GM21786 (cell line): ENCODE data around the gene MRAP.
"Not testable (repeated sequence)": the region's sequence is repeated elsewhere in the genome, so short reads cannot be mapped to it uniquely, and the experiment has no call there.

Source experiments
- ATAC-seq: cut with Tn5 transposase; IDR thresholded peaks from one replicate; pipeline ENCODE4 v1.9.1; 2021; ENCODE audit not compliant: unreplicated experiment

Gene MRAP

DNA sequence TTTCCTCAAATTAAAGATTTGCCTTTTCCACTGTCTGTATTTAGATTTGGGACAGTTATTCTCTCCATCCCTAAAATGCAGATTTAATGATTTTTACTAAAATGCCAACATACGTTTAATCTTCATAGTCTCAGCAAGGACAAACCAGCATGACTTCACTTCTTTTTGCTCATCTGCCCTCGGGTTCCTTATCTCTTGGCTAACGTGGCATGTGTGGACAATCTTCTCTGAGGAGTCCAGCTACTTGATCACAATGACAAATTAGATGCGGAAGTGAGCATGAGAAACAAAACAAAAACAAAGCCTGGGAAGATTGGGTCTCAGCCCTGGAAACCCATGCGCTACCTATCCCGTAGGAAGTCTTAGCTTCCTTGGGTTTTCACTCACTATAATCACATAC, 1.0 kb downstream of the MRAP start:
- ATAC-seq: no peak

DNA sequence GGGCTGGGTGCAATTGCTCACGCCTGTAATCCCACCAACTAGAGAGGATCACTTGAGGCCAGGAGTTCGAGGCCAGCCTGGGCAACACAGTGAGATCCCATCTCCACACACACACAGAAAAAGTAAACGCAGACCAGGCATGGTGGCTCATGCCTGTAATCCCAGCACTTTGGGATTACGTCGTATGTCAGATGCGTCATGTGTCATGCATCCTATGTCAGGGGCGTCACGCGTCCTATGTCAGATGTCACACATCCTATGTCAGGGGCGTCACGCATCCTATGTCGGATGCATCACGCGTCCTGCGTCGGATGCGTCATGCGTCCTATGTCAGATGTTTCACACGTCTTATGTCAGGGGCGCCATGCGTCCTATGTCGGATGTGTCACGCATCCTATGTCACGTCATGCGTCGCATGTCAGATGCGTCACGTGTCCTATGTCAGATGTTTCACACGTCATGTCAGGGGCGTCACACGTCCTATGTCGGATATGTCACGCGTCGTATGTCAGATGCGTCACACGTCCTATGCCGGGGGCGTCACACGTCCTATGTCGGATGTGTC, 1.5 kb downstream of the MRAP start:
- no peak for ATAC-seq

DNA sequence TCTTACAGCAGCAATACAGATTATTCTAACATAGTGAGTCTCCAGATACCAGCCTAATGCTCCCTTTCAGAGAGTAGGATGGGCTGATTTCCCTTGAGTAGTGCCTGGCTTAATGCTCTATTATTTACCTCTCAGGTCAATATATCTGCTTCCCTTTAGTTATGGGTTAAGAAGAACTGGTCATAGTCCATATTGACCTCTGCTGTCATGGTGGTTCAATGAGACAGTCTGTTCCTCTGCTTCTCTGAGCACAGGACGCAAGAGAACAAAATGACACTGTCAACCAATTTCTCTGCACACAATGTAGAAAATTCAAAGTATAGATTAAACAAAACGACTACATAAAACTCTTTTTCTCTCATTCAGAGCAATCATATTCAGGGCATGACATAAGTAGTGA, 2.9 kb downstream of the MRAP start:
- ATAC-seq: no peak

DNA sequence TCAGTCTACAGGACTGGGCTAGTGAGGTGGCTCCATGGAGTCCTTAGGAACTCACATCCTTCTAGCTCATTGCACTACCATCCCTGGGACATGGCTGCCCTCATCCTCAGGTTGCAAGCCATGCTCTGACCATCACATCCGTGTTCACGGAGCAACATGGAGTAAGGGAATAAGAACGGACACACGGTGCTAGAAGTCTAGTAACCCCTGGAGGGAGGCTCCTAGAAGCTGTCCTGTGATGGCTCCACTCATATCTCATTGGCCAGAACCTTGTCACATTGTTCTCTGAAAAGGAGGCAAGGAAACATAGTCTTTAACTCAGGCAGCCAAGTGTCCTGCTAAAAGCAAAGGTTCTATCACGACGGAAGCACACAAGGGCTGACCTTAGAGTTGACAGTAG, 3.9 kb downstream of the MRAP start:
- ATAC-seq: no peak

DNA sequence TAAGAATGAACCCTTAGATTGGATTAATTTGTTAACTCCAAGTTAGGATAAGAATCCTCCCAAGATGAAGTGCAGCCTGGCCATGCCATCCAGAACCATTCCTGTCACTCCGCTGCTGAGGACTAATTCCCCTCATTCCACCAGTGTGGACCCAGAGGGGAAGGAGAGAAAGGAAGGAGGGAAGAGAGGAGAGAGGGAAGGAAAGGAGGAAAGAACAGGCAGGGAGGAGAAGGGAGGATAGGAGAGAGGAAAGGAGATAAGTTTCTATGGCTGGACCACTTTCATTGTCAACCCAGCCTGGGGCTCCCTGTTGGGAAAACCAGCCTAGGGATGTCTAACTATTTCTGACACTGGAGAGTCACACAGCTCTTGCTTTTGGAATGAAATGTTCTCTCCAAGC, 4.7 kb downstream of the MRAP start:
- no peak for ATAC-seq

DNA sequence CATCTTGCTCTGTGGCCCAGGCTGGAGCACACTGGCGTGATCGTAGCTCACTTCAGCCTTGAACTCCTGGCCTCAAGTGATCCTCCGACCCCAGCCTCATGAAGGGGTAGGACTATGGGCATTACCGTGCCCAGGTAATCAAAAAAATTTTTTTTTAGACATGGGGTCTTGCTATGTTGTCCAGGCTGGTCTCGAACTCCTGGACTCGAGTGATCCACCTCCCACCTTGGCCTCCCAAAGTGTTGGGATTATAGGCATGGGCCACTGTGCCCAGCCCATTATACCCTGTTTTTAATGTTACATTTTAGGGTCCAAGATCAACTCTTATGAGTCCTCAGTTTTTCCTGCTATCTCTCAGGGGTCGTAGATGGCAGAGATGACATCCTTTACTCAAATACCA, 6.3 kb downstream of the MRAP start:
- no peak for ATAC-seq

DNA sequence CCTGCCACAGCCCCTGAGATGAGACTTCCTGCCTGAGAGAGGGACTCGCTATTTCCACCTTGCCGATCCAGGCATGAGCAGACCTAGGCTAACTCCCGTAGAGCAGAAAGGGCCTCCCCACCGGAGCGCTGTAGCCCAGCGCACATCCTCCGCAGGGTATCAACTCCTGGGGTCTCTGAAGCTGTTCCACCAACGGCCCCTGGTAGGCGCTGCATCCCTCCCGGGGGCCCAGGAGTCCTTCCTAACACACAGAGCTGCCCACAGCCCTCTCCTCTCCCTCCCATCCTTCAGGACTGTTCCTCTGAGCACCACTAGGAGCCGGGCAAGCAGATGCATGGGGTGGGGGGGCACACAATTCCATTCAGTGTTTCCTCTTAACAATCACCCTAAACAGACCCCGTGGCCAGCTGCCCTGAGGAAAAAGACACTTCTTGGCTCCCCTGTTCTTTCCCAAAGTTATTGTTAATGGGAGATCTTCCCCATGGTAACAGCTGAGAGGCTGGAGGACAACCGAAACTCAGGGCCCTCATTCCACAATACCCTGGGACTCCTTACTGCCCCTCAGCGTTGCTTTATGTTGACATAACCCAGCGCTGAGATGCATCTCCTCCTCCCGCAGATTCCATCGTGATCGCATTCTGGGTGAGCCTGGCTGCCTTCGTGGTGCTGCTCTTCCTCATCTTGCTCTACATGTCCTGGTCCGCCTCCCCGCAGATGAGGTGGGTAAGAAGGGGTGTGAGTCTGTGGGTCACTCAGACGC, 7.5 kb downstream of the MRAP start:
- ATAC-seq: no peak

DNA sequence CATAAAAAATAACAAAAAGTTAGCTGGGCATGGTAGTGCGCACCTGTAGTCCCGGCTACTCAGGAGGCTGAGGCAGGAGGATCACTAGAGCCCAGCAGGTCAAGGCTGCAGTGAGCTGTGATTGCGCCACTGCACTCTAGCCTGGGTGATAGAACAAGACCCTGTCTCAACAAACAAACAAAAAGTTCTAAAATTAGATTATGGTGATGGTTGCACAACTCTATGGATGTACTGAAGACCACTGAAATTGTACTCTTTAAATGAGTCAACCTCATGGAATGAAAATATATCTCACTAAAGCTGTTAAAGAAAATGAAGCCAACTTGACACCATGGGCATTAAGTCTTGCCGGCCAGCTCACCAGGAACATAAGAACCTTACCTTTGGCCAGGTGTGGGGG, 9.1 kb downstream of the MRAP start:
- no peak for ATAC-seq

DNA sequence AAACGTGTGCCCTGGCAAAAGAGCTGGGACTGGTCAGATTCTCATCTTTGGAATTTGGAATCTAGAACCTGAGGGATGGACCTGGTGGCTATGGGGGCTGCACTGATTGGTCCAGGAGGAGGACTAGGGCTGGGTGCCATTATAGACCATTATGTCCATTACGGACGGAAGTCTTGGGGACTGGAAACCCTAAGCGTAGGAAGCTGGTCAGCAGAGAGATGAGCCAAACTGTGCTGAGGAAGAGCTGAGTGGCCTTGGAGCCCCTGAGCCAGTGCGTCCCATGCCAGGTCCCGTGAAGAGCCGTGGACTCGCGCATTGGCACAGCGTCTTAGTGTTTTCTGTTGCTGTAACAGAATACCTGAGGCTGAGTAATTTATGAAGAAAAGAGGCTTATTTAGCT, 10.0 kb downstream of the MRAP start:
- no peak for ATAC-seq

DNA sequence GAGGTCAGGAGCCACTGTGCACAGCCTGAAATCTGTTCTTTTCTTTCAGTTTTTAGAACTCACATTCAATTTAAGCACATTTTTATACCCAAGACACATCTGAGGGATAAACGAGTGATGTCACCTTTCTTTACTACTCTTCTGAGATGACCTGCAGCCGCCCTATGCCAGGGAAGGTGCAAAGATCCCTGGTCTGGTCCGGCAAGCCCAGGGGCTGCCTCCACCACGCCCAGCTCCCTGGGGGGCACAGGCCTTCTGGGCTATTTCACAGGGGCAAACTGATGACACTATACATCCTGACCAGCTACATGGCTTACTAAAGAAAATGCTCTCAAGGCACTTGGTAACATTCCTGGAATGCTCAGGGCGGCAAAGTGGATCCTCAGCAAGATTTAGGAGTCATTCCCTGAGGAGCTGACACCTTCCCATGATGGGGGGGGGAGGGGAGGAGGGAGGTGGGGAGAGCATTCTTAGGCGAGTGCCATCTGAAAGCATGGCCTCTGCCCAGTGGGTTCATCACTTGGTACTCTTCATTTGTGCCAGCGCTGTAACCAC, 11.3 kb downstream of the MRAP start:
- ATAC-seq: no peak

DNA sequence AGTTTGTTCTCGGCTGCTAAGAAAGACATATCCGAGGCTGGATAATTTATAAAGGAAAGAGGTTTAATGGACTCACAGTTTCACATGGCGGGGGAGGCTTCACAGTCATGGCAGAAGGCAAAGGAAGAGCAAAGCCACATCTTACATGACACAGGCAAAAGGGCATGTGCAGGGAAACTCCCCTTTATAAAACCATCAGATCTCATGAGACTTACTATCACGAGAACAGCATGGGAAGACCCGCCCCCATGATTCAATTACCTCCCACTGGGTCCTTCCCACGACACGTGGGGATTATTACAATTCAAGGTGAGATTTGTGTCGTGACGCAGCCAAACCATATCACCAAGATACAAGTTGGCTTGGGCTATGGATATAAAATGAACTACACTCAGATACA, 12.3 kb downstream of the MRAP start:
- not testable (repeated sequence) for ATAC-seq

DNA sequence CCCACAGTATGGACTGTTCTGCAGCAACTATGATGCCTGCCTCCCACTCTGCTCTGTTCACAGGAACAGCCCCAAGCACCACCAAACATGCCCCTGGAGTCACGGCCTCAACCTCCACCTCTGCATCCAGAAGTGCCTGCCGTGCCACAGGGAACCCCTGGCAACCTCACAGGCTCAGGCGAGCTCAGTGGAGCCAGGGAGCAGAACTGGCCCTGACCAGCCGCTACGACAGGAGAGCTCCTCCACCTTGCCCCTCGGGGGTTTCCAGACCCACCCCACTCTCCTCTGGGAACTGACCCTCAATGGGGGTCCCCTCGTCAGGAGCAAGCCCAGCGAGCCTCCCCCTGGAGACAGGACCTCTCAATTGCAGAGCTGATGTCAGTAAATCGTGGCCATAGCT, 13.0 kb downstream of the MRAP start:
- no peak for ATAC-seq

DNA sequence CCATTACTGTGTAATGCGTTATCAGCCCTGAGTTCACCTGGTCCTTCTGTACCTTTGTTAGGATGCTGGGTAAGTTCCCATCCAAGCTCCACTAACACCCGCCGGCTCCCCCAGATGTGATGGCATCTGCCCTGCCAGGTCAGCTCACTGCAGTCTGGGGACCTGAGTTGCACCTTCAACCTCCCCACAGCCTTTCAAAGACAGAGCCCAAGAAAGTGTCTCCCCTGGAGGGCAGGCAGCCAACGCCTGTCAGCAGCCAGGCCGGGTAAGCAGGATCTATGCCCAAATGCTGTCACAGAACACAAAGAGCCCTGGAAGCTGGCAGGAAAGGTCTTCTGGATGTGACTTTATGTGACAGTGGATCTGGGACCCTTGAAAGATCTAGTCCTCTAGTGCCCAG, 13.7 kb downstream of the MRAP start:
- ATAC-seq: no peak

DNA sequence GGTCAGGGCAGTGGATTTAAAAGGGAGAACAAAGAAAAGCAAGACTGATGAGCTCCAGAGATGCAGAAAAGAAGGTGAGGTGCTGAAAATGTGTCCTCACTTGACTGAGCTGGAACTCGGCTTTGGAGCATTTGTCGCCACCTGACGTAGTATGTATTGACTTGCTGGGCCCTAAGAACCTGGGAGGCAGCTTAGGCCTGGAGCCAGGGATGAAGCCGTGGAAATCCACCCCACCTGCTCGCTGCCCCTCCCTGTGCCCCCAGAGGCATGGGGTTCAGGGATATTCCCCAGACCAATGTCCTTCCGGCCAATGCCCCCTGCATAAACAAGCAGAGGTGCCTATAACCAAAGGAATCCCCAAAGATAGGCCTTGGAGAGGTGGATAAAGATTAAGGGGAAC, 14.3 kb downstream of the MRAP start:
- ATAC-seq: no peak

DNA sequence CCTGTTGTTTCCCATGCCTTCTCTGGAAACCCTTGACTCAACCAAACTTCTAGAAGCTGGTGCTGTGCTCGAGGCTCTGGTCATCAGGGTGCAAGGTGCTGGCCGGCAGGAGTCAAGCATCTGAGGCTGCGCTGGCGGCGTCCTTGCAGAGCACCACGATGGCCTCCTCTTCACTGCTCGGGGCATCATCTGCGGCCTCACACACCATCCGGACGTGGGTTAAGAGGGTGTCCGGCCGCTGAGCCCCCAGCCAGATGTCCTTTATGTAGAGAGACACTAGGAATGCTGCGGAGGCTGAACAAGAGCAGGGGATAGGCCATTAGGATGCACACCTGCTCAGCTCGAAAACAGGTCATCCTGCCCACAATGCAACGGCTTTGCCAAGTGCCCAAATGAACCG, 16.2 kb downstream of the MRAP start:
- ATAC-seq: no peak

DNA sequence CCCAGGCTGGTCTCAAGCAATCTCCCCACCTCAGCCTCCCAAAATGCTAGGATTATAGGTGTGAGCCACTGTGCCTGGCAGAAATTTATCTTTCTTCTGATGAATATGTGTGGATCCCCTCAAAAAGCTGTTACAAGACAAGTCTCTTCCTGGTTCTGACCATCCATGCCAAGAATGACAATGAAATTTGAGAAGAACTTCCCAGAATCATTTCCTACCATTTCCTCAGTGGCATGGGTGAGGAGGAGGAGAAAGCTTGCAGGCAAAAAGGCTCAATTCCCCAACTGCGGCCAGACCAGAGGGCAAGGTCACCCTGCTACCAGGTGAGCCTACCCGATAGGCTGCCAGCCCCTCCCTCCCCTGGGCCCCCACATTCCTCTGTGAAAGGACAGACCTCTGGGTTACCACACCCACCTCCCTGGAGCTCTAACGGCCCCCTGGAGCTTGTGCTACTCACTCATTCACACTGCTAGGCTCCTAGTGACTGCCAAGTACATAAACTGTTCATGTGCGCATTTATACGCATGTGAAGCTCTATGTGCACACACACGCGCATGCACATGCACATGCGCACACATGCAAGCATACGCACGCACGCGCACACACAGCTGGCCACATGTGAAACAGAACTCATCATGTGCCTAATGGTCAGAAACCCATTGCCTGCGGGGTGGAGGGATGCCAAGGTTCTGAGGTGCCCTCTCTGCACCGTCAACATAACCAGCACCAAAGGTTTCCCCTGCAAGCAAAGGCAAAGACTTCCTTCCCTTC, 17.0 kb downstream of the MRAP start:
- no peak for ATAC-seq

DNA sequence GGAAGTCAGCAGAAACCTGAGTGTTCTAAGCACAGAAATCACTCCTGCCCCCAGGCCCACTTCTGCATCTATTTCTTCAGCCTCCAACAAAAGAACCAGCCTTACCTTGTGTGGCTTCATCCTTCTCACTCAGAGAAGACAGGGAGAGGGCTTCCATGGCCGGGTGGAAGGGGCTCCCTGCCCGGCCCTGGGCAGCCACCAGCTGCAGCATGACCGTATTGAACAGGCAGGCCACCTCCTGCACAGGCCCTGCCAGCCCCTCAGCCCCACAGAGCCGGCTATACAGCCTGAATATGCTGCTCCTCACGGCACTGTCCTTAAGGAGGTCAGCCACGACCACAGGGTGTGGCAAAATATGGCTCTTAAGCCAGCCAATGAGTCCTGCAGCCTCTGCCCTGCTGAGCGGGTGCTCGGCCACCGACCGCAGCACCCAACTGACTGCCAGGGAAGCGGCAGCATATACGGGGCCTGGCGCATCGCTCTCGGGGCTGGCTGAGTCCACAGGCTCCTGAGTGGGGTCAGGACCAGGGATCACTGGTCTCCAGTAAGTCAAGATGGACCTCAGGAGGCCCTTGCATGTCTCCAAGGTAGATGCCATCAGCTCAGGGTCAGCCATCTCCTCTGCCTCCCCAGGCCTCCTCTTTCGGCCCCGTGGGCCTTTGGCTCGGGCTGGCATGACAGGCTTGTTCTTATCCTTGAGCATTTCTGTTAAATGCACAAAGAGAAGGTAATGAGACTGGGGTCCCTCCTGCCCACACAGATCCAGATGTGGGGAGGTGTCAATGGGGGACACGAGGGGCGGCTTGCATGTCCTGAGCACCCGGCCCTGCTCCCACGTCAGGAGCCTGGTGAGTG, 17.9 kb downstream of the MRAP start:
- no peak for ATAC-seq

DNA sequence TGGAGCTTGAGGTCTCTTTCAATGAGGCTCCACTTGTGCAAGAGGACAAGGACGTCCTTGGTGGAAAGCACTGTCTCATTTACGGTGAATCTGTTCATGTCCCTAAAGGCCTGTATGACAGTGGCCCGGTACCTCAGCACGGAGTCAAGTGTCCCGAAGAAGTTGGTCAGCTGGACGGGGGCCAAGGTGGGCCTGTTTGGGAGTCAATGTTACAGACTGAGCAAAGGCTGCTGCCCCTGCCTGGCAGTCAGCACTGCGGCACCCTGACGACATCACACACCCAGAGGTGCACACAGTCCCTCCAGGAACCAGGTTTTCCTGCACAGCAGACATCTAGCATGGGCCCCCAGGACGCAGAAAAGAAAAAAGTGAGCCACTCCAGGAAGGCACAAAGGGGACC, 19.1 kb downstream of the MRAP start:
- ATAC-seq: no peak

DNA sequence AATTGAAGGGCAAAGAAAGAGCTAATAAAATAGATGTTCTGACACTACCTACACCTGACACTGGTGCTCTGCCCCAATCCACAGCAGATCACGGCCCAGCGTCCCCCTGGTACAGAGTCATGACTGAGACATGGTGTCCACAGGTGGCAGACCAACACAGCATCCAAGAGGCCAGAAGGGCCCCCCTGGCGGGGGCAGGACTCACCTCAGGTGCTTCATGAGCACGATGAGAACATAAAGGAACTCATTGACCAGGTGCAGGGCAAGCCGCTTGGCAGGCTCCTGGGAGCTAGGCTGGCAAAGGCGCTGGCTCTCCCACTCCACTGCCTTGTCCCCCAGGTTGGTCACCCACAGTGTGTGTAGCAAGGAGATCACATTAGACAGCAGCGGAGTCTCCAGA, 20.4 kb downstream of the MRAP start:
- ATAC-seq: no peak

DNA sequence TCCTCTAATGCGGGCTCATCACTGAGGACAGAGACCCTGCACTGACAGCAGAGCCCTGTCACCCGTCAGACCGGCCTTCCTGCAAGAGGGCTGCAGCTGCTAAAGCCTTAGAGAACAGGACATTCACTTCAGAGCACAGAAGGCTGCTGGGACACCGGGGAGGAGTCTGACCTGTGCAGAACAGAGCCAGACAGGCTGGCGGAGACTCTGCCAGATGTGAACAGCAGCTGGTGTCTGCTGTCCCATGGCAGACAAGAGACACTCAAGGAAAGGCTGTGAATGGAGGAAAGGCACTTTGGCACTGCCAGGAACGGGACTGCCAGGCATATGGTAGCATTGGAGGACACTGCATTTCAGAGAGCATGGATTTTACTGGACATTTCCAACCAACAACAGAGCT, 21.4 kb downstream of the MRAP start:
- no peak for ATAC-seq

DNA sequence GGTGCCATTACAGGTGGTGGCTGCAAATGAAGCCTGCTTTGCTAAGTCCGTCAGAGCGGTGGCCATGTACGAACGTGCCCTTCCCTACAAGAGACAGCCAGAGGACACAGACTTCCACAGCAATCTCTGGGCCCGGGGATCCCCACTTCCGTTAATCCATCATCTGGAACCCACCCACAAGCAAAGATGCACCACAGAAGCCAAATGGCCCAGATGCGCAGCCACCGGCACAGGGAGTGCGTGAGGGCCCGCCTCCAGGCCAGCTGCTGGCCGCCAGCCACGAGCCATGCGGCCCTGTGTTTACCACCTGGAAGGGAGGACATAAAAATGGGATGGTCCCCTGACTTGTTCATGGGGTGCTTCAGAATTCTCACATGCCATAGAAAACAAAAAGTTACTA, 22.1 kb downstream of the MRAP start:
- no peak for ATAC-seq
